M059J (cell line): Measurements from ENCODE around the gene SDK1. TPM values are rescaled to one million over a fixed set of nuclear protein-coding genes. Genes with fewer than 3 reads are reported as not detected.

Source experiments
- DNase-seq: peaks from one replicate; pipeline ENCODE4 v3.0.0-alpha.2; 2012; ENCODE audit warnings: low read depth
- total RNA-seq: library from RNA; depleted of rRNA; stranded (reverse); fragments of >200 nt; shearing (Covaris generic); gene quantifications from 2 replicates; pipeline ENCODE4 v1.2.3, GENCODE V29; 2014

Gene SDK1
- total RNA-seq, 1 experiment from 2014 or later: under 0.01 TPM

- DNase-seq: no peak
These were observed 108.0 kb downstream of the SDK1 start for GRCh38 chr7:3408814-3409595.

DNA sequence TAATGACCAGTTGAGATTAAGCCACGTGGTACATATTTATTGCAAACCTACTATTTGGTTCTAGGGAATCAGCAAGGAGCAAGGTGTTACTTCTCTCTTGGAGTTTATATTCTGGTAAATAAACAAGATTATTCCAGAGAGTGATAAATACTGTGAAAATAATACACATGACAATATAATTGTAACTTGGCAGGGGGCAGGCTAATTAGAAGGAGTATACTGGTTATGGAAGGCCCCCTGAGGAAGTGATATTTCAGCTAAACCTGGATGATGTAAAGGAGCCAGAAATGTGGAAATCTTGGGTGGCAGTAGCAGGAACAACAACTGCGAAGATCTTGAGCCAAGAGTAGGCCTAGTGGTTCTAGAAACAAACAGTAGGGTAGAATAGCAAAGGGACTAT is 111.8 kb downstream of the SDK1 start:
- DNase-seq: no peak

GRCh38 chr7:3415861-3416312 is 114.8 kb downstream of the SDK1 start:
- no peak for DNase-seq

DNA sequence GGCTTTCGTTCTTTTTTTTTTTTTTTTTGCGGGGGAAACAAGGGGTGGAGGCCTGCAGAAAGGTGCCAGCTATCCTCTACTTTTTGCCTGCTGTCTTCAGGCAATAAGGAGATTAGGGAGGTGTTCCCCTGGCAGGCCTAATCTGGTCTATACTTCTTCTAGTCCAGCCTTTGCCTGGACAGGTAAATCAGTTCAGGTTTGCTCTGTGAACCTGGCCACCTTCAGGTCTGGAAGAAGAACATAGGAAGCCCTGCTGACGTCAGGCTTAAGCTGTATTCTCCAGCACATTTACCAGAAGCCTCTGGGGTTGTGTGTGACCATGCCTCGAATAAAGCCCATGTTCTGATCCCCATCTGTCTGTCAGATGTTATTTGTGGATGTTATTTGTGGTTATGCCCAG is 115.4 kb downstream of the SDK1 start:
- DNase-seq: no peak

DNA sequence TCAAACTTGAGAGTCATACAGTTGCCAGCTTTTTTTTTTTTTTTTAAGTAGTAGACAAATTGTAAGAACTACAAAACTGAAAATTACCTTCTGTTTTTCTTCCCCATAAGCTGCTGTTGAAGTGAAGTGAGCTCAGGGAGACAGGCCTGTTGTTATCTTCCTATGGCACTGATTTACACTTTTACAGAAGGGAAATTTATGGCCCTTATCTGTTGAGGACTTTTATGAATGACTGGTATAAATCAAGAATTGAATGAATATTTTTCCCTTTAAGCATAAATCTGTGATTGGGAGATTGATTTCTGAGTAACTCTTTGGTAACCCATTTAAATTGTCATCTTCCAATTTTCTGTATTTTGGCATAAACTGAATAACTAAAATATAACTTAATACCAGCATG is 124.0 kb downstream of the SDK1 start:
- DNase-seq: no peak

DNA sequence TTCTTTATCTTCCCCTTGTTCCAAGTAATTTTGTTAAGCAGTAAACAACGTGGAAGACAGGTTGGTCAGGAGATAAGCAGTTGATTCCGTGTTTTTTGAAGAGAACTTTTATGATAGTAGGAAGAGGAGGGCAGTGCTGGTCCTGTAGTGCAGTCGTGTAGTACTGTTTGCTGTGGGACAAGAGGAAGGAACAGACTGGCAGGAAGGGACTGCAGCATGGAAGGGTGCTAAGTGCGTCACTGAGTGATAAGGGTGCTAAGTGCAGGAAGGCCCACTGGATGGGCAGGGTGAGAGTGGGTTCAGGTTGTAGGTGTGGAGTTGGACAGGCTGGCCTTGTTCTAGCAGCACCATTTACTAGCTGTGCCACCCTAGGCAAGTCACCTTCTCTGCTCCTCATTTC is 125.0 kb downstream of the SDK1 start:
- DNase-seq: no peak

DNA sequence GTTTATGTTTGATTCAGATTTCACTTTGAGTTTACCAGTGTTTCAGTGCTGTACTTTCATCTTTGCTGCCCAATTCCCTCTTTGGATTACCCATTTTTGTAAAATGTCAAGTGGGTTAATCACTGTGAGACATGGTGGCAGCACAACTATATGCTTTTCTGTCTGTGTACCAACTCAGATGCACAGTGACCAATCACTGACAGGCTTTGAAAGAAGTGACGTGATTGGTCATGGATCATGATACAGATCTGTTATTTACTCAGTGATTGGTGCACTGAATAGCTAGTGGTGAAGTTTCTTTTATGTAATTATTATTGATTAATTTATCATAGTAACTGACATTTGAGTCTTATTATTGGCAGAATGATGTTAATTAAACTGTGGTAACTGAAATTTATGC is 126.9 kb downstream of the SDK1 start:
- peak; percentile 32 for DNase-seq

GRCh38 chr7:3429981-3430380 is 128.9 kb downstream of the SDK1 start:
- no peak for DNase-seq

DNA sequence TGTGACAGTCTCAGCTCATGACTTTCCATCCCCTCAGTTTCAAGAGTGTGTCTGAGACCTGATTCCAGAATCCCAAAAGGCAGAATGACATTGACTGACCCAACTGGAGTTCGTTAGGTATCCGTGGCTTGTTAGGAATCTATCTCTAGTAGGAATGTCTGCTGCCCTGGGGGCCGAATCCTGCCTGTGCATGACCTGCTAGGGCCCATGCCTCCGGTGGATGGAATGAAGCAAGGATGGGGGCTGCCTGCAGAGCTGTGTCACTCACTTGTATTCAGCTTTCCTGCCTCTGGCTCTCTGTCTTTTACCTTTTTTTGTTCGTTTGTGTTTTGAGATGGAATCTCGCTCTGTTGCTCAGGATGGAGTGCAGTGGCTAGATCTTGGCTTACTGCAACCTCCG is 129.5 kb downstream of the SDK1 start:
- peak; percentile 12 for DNase-seq

GRCh38 chr7:3431306-3431705 is 130.3 kb downstream of the SDK1 start:
- DNase-seq: no peak

- no peak for DNase-seq
These were observed 131.9 kb downstream of the SDK1 start for GRCh38 chr7:3432911-3433310.

- no peak for DNase-seq
These were observed 133.6 kb downstream of the SDK1 start for GRCh38 chr7:3434611-3435010.

DNA sequence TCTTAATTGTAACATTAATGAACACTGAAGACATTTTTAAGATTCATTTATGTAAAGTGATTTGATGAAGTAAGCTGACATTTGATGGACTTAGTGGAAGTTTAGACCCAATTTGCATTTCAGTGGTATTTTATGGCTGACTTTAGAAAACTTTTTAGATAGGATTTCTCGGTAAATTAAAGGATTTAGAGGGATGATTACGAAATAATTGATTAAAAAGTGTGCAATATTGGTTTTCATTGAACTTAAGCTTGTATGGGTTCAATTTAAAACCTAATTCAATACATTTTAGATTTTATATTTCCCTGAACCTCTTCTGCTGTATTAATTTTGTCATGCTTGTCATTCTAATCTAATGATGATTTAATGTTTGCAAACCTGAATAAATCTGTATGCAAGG is 135.1 kb downstream of the SDK1 start:
- DNase-seq: no peak

DNA sequence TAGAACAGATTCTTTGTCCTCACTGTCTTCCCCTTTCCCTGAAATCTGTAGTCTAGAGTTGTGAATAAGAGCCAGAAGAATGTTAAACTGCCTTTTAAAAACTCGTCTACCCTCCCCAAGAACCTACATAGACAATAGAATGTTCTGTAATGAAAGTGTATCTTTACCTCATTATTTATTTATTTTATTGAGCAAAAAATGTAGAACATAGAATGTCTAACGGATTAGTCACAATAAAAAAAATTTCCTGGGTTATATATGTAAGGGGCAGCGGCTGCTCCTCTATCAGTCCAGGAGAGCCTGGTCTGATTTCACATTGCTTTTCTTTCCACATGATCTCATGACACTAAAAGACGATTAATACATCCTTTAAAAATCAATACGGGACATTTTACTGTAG is 135.7 kb downstream of the SDK1 start:
- peak; percentile 47 for DNase-seq

- DNase-seq: no peak
These were observed 136.4 kb downstream of the SDK1 start for GRCh38 chr7:3437467-3437866.

GRCh38 chr7:3438352-3438751 is 137.3 kb downstream of the SDK1 start:
- no peak for DNase-seq

DNA sequence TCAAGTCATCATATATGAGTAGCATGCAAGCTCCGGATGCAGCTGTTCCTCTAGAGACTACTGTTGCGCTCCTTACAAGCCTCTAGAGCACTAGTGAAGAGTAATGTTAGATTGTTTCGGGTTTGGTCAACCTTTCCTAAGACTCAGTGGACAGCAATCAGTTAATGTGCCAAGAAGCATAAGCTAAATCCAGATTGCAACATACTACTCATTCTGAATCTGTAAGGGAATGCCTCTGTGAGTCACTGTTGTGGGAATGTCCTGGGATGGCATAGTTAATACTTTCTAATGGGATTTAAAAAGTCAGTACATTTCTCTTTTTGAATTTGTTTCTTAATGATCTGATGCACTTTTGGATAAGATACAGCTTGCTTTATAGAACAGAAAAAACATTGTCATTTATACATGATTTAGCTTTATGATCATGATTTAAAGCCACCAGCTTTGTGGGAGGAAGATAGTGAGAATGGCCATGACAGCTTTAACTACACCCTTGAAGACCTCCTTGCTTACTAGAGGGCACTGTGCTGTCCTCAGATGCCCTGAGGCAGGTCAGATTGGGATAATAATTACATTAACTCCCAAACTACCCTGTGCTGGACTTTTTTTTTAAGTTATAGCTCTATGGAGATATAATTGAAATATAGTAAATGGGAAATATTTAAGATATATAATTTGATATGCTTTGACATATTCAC is 138.4 kb downstream of the SDK1 start:
- DNase-seq: peak; percentile 79

- no peak for DNase-seq
These were observed 139.5 kb downstream of the SDK1 start for GRCh38 chr7:3440509-3440908.

DNA sequence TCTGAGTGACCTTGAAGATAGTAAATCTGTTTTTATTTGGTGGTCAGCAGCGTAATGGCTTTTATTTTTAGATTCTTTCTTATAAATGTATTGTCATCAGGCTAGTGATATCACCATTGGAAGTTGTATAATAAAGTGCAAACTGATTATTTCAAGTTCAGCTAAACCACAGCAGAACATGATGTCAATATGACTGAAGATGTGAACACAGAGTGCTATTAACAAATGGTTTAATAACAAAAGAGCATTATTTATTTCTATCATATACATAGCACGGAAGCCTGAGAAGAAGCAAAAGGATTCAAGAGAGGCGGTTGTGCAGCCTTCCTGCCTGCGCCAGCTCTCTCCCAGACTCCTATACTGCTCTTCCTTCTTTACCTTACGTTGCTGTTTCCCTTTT is 142.7 kb downstream of the SDK1 start:
- no peak for DNase-seq

DNA sequence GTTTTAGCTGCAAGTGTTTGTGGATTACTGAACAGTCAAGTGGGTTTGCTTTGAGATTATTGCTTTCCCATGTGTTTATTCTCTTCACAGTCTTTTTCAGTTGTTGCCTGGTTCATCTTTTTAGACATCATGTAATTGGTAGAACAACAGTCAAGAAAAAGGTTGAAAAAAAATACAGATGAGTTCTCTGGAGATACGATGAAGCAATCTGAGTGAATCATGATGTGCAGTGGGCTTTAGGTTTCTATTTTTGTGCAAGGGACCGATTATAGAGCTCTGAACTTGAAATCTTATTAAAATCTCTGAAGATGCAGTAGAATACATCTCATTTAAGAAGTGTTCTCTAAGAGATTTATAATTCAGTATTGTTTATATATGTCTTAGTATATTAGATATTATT is 145.7 kb downstream of the SDK1 start:
- no peak for DNase-seq

GRCh38 chr7:3451701-3452100 is 150.6 kb downstream of the SDK1 start:
- DNase-seq: no peak

DNA sequence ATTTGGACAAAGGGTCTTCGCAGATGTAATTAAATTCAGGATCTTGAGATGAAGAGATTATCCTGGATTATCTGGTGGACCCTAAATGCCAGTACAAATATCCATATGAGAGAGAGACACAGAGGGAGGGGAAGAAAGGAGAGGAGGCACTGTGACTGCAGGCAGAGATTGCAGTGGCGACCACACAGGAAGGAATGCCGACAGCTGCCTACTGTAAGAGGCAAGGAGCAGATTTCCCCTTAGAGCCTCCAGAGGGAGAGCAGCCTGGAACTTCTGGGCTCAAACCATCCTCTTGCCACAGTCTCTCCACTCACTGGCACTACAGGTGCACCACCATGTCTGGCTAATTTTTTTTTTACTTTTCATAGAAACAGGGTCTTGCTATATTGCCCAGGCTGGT is 152.3 kb downstream of the SDK1 start:
- no peak for DNase-seq

GRCh38 chr7:3455806-3456595 is 154.9 kb downstream of the SDK1 start:
- DNase-seq: no peak
